Lower leg skin (tissue), 3 donors: Measurements from ENCODE around the gene EYS.

Source experiments
- CTCF ChIP-seq, 3 donors: fragments of 450-650 bp; IDR thresholded peaks; one replicate each; pipeline ENCODE4 v1.5.1; 2016; ENCODE audit warnings: antibody characterized with exemption in 3 of 3, mild to moderate bottlenecking in 3 of 3, moderate library complexity in 2 of 3
- POLR2A ChIP-seq, 2 donors: fragments of 450-650 bp; IDR thresholded peaks; one replicate each; pipeline ENCODE4 v1.6.1; 2016 to 2017; ENCODE audit warnings: antibody characterized with exemption in 2 of 2, mild to moderate bottlenecking in 1 of 2, moderate library complexity in 1 of 2

DNA sequence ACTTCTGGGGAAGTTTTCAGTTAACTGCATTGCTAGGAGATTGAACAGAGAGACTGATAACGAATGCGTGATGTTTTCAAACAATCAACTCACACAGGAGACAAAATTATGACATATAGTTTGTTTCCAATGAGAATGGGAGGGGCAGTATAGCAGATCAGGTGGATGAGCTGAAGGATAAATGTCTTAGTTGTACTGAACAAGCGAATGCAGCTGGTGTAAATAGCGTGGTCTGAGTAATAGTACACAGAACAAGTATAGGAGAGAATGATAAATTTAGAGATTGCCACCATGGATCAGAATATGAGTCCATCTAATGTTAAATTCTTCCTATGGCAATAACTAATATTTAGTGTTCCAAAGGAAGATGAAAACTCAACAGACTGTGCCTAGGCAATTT, 858.6 kb downstream of the EYS start:
- TF ChIP-seq CTCF (IDR thresholded peaks at IDR 0.05) (no peak), POLR2A (IDR thresholded peaks at IDR 0.05) (no peak)
